Heart left ventricle (tissue), 16 donors: ENCODE data around the gene PASK. TPM values are rescaled to one million over a fixed set of nuclear protein-coding genes. Genes with fewer than 3 reads are reported as not detected.

Experiments used
- ATAC-seq, 4 donors: fragments of 200-7000 bp; cut with Tn5 transposase; one replicate each; pipeline ENCODE4 v1.9.1; 2020 to 2022; ENCODE audit warnings: moderate library complexity in 4 of 4, mild to moderate bottlenecking in 3 of 4, moderate number of reproducible peaks in 1 of 4
- DNase-seq, 5 donors: peaks; one replicate each; pipeline ENCODE4 v3.0.0-alpha.2; 2020
- H3K27ac ChIP-seq, 12 donors: fragments of 200-600 bp; sonication (generic) in 4 of 12; one replicate each; pipeline versions ENCODE4 v1.5.0 to v1.8.0; 2016 to 2022; ENCODE audit warnings: mild to moderate bottlenecking in 2 of 12
- H3K27me3 ChIP-seq, 9 donors: fragments of 200-600 bp; sonication (generic) in 2 of 9; one replicate each; pipeline versions ENCODE4 v1.5.1 to v1.8.0; 2016 to 2022; ENCODE audit warnings: mild to moderate bottlenecking in 3 of 9
- H3K36me3 ChIP-seq, 9 donors: fragments of 200-600 bp; sonication (generic) in 2 of 9; one replicate each; pipeline versions ENCODE4 v1.5.0 to v1.8.0; 2018 to 2022; ENCODE audit warnings: mild to moderate bottlenecking in 2 of 9
- H3K4me1 ChIP-seq, 12 donors: fragments of 200-600 bp; sonication (generic) in 4 of 12; one replicate each; pipeline versions ENCODE4 v1.5.0 to v1.8.0; 2016 to 2022; ENCODE audit warnings: mild to moderate bottlenecking in 3 of 12
- H3K4me3 ChIP-seq, 12 donors: fragments of 200-600 bp; sonication (generic) in 4 of 12; one replicate each; pipeline versions ENCODE4 v1.5.0 to v1.8.0; 2017 to 2022; ENCODE audit warnings: mild to moderate bottlenecking in 9 of 12, moderate library complexity in 4 of 12
- H3K9me3 ChIP-seq, 12 donors: fragments of 200-600 bp; sonication (generic) in 4 of 12; one replicate each; pipeline versions ENCODE4 v1.5.0 to v1.8.0; 2016 to 2022; ENCODE audit warnings: mild to moderate bottlenecking in 1 of 12
- CTCF ChIP-seq, 12 donors: fragments of 200-600 bp; sonication (generic) in 4 of 12; IDR thresholded peaks; one replicate each; pipeline versions ENCODE4 v1.5.0 to v1.8.0; 2018 to 2022; ENCODE audit warnings: antibody characterized with exemption in 12 of 12, mild to moderate bottlenecking in 5 of 12
- POLR2A ChIP-seq, 2 donors: fragments of 450-650 bp; IDR thresholded peaks; one replicate each; pipeline ENCODE4 v1.6.1; 2017; ENCODE audit warnings: antibody characterized with exemption in 2 of 2, mild to moderate bottlenecking in 2 of 2, moderate library complexity in 2 of 2
- WGBS, 4 donors: extraction: QIAGEN DNeasy Blood & Tissue Kit in 2 of 4; methylation state at CpG; one replicate each; pipeline versions ENCODE4 v1.1.5 to v1.1.7; 2013 to 2018; 5-methylcytosine and 5-hydroxymethylcytosine counted together
- intact Hi-C, 10 donors: fragments of 100-400 bp; cut with DNase I; formaldehyde crosslinking; loops; one replicate each; pipeline versions ENCODE4 v1.11.1 to v1.14.2; 2022
- polyA plus RNA-seq, 2 donors: library from polyadenylated mRNA; stranded (reverse); fragments of 200-250 nt; gene quantifications; one replicate each; pipeline ENCODE4 v1.2.3, GENCODE V29; 2013
- total RNA-seq, 9 donors: library from RNA; depleted of rRNA in 2 of 9; stranded (reverse); fragments of >200 nt in 2 of 9; fragmentation: NEBNext Ultra II Directional in 3 of 9; extraction: Animal tissue kit (Norgen Biotek cat#: 25700) in 3 of 9; gene quantifications; one replicate each; pipeline versions ENCODE4 v1.1.0 to v1.2.4, GENCODE V29; 2016 to 2023
- donor health status: ischemic (EF 13 %, LVEDD 7.1; RV severe dilation, severe dysfunction).
- donor health status: healthy with polysubstance abuse.
- donor health status: DM: no; HTN: yes; CAD: no.
- donor health status: DM: no; HTN: no; CAD: no.
- donor health status: ischemic (EF 25% LVEDD 6.9; RV normal size, moderate dysfunction).
- donor health status: ischemic (EF 25% LVEDD 5.7; RV mildly dilated, moderate dysfunction).
- donor health status: healthy.
- donor health status: DM: yes; HTN: yes; CAD: no.
- donor health status: ischemic (EF 35%, LVEDD 5.7; RV mildly dilated, moderate dysfunction).
- donor health status: nonischemic (EF 11% LVEDD 7.7; RV severe dilation, severe dysfunction).
- donor health status: DM: yes; HTN: yes; CAD: no.
- donor health status: PGD.
- donor health status: ischemic (EF 29% LVEDD 5.4; RV normal size, mild dysfunction).
- donor health status: nonischemic (EF 23%, LVEDD 6.1; RV moderate dilation, normal function).

The PASK gene
- total and polyA plus RNA-seq, 11 donors = 0.60 to 6.3 (median 1.6) TPM

GRCh38 chr2:241190291-241190981, 41.2 kb upstream of the PASK start:
- no peaks in the 10 kb centered on the region for H3K36me3 ChIP-seq
- H3K27me3 ChIP-seq = no peaks in the 10 kb centered on the region
- H3K9me3 ChIP-seq = no peaks in the 10 kb centered on the region
- H3K4me1 ChIP-seq = no peaks in the 10 kb centered on the region
- H3K27ac ChIP-seq = no peak overlapping the region
- DNase-seq (peak in 1 of 5 donors; percentile 61), ATAC-seq (peak in 2 of 4 donors; percentile 10 to 27)
- TF ChIP-seq POLR2A (IDR thresholded peaks at IDR 0.05) (no peak), CTCF (IDR thresholded peaks at IDR 0.05) (no peak)
- H3K4me3 ChIP-seq = no peak overlapping the region
- intact Hi-C loops = no loop called here
- WGBS, 4 donors = 83 to 97% (median 87%) methylated on average over 11 to 19 of the region's 19 CpGs

- ATAC-seq = no peak
- H3K27me3 ChIP-seq = no peaks in the 10 kb centered on the region
- no peaks in the 10 kb centered on the region for H3K36me3 ChIP-seq
- no peak for DNase-seq
- H3K4me3 ChIP-seq = no peak overlapping the region
- intact Hi-C loops = no loop called here
- WGBS, 4 donors = 79 to 100% (median 83%) methylated on average over 5 to 15 of the region's 15 CpGs
- no peaks in the 10 kb centered on the region for H3K4me1 ChIP-seq
- no peaks in the 10 kb centered on the region for H3K9me3 ChIP-seq
- H3K27ac ChIP-seq = no peak overlapping the region
- TF ChIP-seq POLR2A (IDR thresholded peaks at IDR 0.05) (no peak), CTCF (IDR thresholded peaks at IDR 0.05) (no peak)
These were observed 40.6 kb upstream of the PASK start for GRCh38 chr2:241189856-241190201.

- Histone ChIP-seq H3K27me3 (no peaks in the 10 kb centered on the region), H3K9me3 (no peaks in the 10 kb centered on the region), H3K4me1 (no peaks in the 10 kb centered on the region), H3K36me3 (no peaks in the 10 kb centered on the region), H3K4me3 (no peak overlapping the region), H3K27ac (no peak overlapping the region)
- DNase-seq (no peak), ATAC-seq (no peak)
- WGBS, 4 donors = 88 to 96% (median 93%) methylated on average over 7 to 32 of the region's 32 CpGs
- intact Hi-C loops = no loop called here
- no peak for TF ChIP-seq CTCF (IDR thresholded peaks at IDR 0.05)
These were observed 40.0 kb upstream of the PASK start for GRCh38 chr2:241189093-241189855.

GRCh38 chr2:241188361-241189092, 39.3 kb upstream of the PASK start, which contains the start of gene ANO7:
Gene ANO7, plus strand, starts transcription at chr2:241188677. Its CDS starts 1,387 bp downstream, at chr2:241190064.
- no peak within 1 kb of the TSS for H3K27ac ChIP-seq
- H3K36me3 ChIP-seq = peaks cover 0 to 4% (median 1%) of the 10 kb centered on the region in 9 donors
- 65 to 82% (median 72%) methylated on average over 11 to 21 of the region's 21 CpGs; no CpG with 5 or more reads in 1 of the 4 donors for WGBS, 4 donors
- no peak for TF ChIP-seq POLR2A (IDR thresholded peaks at IDR 0.05)
- TF ChIP-seq CTCF (IDR thresholded peaks at IDR 0.05) = no peak
- intact Hi-C loops = no loop called here
- H3K27me3 ChIP-seq = no peaks in the 10 kb centered on the region
- no peaks in the 10 kb centered on the region for H3K4me1 ChIP-seq
- DNase-seq (no peak), ATAC-seq (peak in 1 of 4 donors; percentile 18)
- no peak within 1 kb of the TSS for H3K4me3 ChIP-seq
- H3K9me3 ChIP-seq = no peaks in the 10 kb centered on the region
